HepG2 (cell line): ENCODE data around the gene PADI1. TPM values are rescaled to one million over a fixed set of nuclear protein-coding genes. Genes with fewer than 3 reads are reported as not detected.

Source experiments
- ATAC-seq: fragments of 200-7000 bp; cut with Tn5 transposase; 3 replicates; pipeline ENCODE4 v1.9.1; 2020; ENCODE audit warnings: mild to moderate bottlenecking, moderate library complexity
- BruUV-seq: library from RNA; stranded (reverse); fragments of 400-500 nt; replicated peaks from 2 replicates; lab custom pipeline; 2021; lab: Mats Ljungman, UMichigan
- CTCF ChIA-PET: fragments of 300-600 bp; formaldehyde crosslinking; extraction: SDS; loops from one replicate; lab custom pipeline; 2021; ENCODE audit warnings: low total read pairs, inconsistent platforms, low intra/inter-chr PET ratio; lab: Yijun Ruan, JAX
- POLR2A ChIA-PET: fragments of 350-600 bp; sonication (Branson Sonifier 250); formaldehyde crosslinking; loops from one replicate; lab custom pipeline; 2020; ENCODE audit warnings: antibody characterized with exemption, inconsistent platforms; lab: Yijun Ruan, JAX
- DNase-seq: peaks from one replicate; pipeline ENCODE4 v3.0.0-alpha.2; 2015; ENCODE audit warnings: low spot score
- FAIRE-seq: peaks from 3 replicates; lab custom pipeline; 2011; peaks lifted over from hg19 to GRCh38; lab: Jason Lieb, UNC
- H2AFZ ChIP-seq: one replicate; pipeline ENCODE4 v1.6.1; 2011; ENCODE audit warnings: low read length, inconsistent platforms
- H3K27ac ChIP-seq: fragments of 300-600 bp; 3 replicates; pipeline ENCODE4 v1.8.0; 2011; ENCODE audit warnings: mixed run types, mild to moderate bottlenecking, mixed read lengths, low read length, inconsistent platforms; ENCODE audit not compliant: insufficient read depth; ENCODE audit errors: extremely low read length
- H3K27me3 ChIP-seq, 2 experiments: fragments of 200-600 bp in 1 of 2; 2 replicates in 1 of 2; 3 replicates in 1 of 2; pipeline versions ENCODE4 v1.6.0 to v1.8.0; 2011; ENCODE audit warnings: low read length in 2 of 2, mild to moderate bottlenecking in 2 of 2, moderate library complexity in 2 of 2, inconsistent platforms in 1 of 2; ENCODE audit not compliant: insufficient read depth in 2 of 2, control insufficient read depth in 1 of 2
- H3K36me3 ChIP-seq, 2 experiments: fragments of 200-600 bp in 1 of 2; replicated peaks in 1 of 2; 2 replicates in 1 of 2; 3 replicates in 1 of 2; pipeline versions ENCODE4 v1.5.1 to v1.8.0; 2011; ENCODE audit warnings: low read length in 2 of 2, inconsistent platforms in 1 of 2; ENCODE audit not compliant: insufficient read depth in 2 of 2, control insufficient read depth in 1 of 2
- H3K4me1 ChIP-seq: 2 replicates; pipeline ENCODE4 v1.5.1; 2012; ENCODE audit warnings: low read length, inconsistent platforms; ENCODE audit not compliant: insufficient read depth
- H3K4me2 ChIP-seq: 2 replicates; pipeline ENCODE4 v1.6.0; 2011; ENCODE audit warnings: low read depth, low read length, inconsistent platforms
- H3K4me3 ChIP-seq, 3 experiments: fragments of 200-600 bp in 1 of 3; sonication (generic), shearing (Covaris generic) in 1 of 3; replicated peaks in 1 of 3; 2 replicates each; pipeline ENCODE4 v1.5.1; 2011 to 2016; ENCODE audit warnings: low read length in 3 of 3, inconsistent platforms in 2 of 3, low read depth in 2 of 3, mild to moderate bottlenecking in 2 of 3, control low read depth in 1 of 3, mixed read lengths in 1 of 3; ENCODE audit not compliant: insufficient read depth in 1 of 3
- H3K79me2 ChIP-seq: one replicate; pipeline ENCODE4 v1.6.1; 2011; ENCODE audit warnings: low read length, inconsistent platforms; ENCODE audit not compliant: insufficient read depth
- H3K9ac ChIP-seq: 2 replicates; pipeline ENCODE4 v1.6.0; 2011; ENCODE audit warnings: mild to moderate bottlenecking, low read depth, low read length, inconsistent platforms; ENCODE audit not compliant: insufficient read depth
- H3K9me3 ChIP-seq: 2 replicates; pipeline ENCODE4 v1.5.1; 2012; ENCODE audit warnings: mild to moderate bottlenecking, low read length
- H4K20me1 ChIP-seq: 2 replicates; pipeline ENCODE4 v1.6.0; 2011; ENCODE audit warnings: inconsistent platforms, mild to moderate bottlenecking, low read length, moderate library complexity; ENCODE audit not compliant: insufficient read depth
- ZNF432 ChIP-seq: sonication (generic); formaldehyde crosslinking; IDR thresholded peaks from 2 replicates; pipeline ENCODE4 v1.5.0; 2020; ENCODE audit warnings: missing genetic modification reagents, mild to moderate bottlenecking, borderline replicate concordance
- WGBS: methylation state at CpG from one replicate; pipeline ENCODE4 v1.1.6; 2017; ENCODE audit warnings: low lambda C conversion rate; 5-methylcytosine and 5-hydroxymethylcytosine counted together
- in situ Hi-C: cut with HindIII; loops from 2 replicates; pipeline ENCODE4 v1.10.0; 2017; ENCODE audit warnings: low pct_unique_long_range_greater_than_20kb; ENCODE audit not compliant: extremely low pct_ligation_motif_present
- intact Hi-C: fragments of 100-400 bp; cut with micrococcal nuclease; formaldehyde crosslinking; loops from one replicate; pipeline ENCODE4 v1.10.0; 2022; ENCODE audit not compliant: unreplicated experiment
- polyA plus RNA-seq, 8 experiments: library from polyadenylated mRNA; depleted of rRNA in 3 of 8; stranded (reverse) in 7 of 8; unstranded in 1 of 8; fragments of >200 nt; fragmentation: Illumina TruSeq in 4 of 8; extraction: Trizol in 4 of 8; gene quantifications; 2 replicates each; pipeline versions ENCODE4 v1.2.1 to v1.2.3, GENCODE V29; 2011 to 2016; ENCODE audit warnings: low read depth in 4 of 8, missing spikeins in 1 of 8, mixed read lengths in 1 of 8; ENCODE audit not compliant: insufficient read depth in 1 of 8
- total RNA-seq, 5 experiments: library from RNA; depleted of rRNA; stranded (reverse); fragments of >200 nt; fragmentation: Illumina TruSeq; extraction: Trizol; gene quantifications; 2 replicates each; pipeline ENCODE4 v1.2.3, GENCODE V29; 2016; ENCODE audit warnings: low read depth in 1 of 5
- TF ChIP-seq, protein P1 (sequence below): sonication (generic); formaldehyde crosslinking; IDR thresholded peaks from 2 replicates; pipeline ENCODE4 v1.4.0; 2020; ENCODE audit warnings: mild to moderate bottlenecking, missing genetic modification reagents
- TF ChIP-seq, protein P2 (sequence below): sonication (generic); formaldehyde crosslinking; IDR thresholded peaks from 2 replicates; pipeline ENCODE4 v1.5.0; 2020; ENCODE audit warnings: missing genetic modification reagents
- TF ChIP-seq, protein P3 (sequence below): sonication (generic); formaldehyde crosslinking; IDR thresholded peaks from 2 replicates; pipeline ENCODE4 v1.4.0; 2020; ENCODE audit warnings: missing genetic modification reagents, mild to moderate bottlenecking, borderline replicate concordance
- TF ChIP-seq, protein P4 (sequence below): sonication (generic); formaldehyde crosslinking; IDR thresholded peaks from 2 replicates; pipeline ENCODE4 v1.5.0; 2020; ENCODE audit warnings: mild to moderate bottlenecking, missing genetic modification reagents, moderate library complexity

PADI1 gene
- total and polyA plus RNA-seq, 2 of the 13 experiments (the other 11 are each of a cell fraction or from before 2014, with no cell fraction given) = not detected

GRCh38 chr1:17227358-17227915 is 22.5 kb downstream of the PADI1 start:
- Histone ChIP-seq H3K27ac (no peak overlapping the region), H3K79me2 (no peaks in the 10 kb centered on the region), H3K4me3 (no peak overlapping the region), H2AFZ (no peak overlapping the region), H3K27me3 (peaks cover 1 to 25% of the 10 kb centered on the region in 2 experiments; a peak in 4 of 5 replicates), H3K36me3 (no peaks in the 10 kb centered on the region), H3K9ac (no peak overlapping the region), H3K9me3 (no peaks in the 10 kb centered on the region), H3K4me2 (no peak overlapping the region), H3K4me1 (no peaks in the 10 kb centered on the region), H4K20me1 (no peaks in the 10 kb centered on the region)
- ATAC-seq = no peak
- intact Hi-C loops = no loop called here
- in situ Hi-C loops = loop anchor here (25.0 kb wide), 1 partner anchor 265 kb away; no protein-coding TSS in a partner anchor
- DNase-seq = no peak
- TF ChIP-seq ZNF432 (CRISPR knock-in tag) = no peak
- TF ChIP-seq, protein P1, sequence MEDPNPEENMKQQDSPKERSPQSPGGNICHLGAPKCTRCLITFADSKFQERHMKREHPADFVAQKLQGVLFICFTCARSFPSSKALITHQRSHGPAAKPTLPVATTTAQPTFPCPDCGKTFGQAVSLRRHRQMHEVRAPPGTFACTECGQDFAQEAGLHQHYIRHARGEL (CRISPR knock-in tag) = no peak
- TF ChIP-seq, protein P2, sequence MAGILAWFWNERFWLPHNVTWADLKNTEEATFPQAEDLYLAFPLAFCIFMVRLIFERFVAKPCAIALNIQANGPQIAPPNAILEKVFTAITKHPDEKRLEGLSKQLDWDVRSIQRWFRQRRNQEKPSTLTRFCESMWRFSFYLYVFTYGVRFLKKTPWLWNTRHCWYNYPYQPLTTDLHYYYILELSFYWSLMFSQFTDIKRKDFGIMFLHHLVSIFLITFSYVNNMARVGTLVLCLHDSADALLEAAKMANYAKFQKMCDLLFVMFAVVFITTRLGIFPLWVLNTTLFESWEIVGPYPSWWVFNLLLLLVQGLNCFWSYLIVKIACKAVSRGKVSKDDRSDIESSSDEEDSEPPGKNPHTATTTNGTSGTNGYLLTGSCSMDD (CRISPR knock-in tag) = no peak
- TF ChIP-seq, protein P3, sequence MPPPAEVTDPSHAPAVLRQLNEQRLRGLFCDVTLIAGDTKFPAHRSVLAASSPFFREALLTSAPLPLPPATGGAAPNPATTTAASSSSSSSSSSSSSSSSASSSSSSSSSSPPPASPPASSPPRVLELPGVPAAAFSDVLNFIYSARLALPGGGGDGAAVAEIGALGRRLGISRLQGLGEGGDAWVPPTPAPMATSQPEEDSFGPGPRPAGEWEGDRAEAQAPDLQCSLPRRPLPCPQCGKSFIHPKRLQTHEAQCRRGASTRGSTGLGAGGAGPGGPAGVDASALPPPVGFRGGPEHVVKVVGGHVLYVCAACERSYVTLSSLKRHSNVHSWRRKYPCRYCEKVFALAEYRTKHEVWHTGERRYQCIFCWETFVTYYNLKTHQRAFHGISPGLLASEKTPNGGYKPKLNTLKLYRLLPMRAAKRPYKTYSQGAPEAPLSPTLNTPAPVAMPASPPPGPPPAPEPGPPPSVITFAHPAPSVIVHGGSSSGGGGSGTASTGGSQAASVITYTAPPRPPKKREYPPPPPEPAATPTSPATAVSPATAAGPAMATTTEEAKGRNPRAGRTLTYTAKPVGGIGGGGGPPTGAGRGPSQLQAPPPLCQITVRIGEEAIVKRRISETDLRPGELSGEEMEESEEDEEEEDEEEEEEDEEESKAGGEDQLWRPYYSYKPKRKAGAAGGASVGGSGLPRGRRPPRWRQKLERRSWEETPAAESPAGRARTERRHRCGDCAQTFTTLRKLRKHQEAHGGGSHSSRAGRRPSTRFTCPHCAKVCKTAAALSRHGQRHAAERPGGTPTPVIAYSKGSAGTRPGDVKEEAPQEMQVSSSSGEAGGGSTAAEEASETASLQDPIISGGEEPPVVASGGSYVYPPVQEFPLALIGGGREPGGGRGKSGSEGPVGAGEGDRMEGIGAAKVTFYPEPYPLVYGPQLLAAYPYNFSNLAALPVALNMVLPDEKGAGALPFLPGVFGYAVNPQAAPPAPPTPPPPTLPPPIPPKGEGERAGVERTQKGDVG = no peak
- TF ChIP-seq, protein P4, sequence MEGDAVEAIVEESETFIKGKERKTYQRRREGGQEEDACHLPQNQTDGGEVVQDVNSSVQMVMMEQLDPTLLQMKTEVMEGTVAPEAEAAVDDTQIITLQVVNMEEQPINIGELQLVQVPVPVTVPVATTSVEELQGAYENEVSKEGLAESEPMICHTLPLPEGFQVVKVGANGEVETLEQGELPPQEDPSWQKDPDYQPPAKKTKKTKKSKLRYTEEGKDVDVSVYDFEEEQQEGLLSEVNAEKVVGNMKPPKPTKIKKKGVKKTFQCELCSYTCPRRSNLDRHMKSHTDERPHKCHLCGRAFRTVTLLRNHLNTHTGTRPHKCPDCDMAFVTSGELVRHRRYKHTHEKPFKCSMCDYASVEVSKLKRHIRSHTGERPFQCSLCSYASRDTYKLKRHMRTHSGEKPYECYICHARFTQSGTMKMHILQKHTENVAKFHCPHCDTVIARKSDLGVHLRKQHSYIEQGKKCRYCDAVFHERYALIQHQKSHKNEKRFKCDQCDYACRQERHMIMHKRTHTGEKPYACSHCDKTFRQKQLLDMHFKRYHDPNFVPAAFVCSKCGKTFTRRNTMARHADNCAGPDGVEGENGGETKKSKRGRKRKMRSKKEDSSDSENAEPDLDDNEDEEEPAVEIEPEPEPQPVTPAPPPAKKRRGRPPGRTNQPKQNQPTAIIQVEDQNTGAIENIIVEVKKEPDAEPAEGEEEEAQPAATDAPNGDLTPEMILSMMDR = no peak
- ChIA-PET POLR2A (no interaction called here), CTCF (no interaction called here)
- WGBS = 38% methylated on average over 7 of the region's 7 CpGs
- no TSS peak for BruUV-seq
- no peak for FAIRE-seq
